HL-60 (cell line): ENCODE data around the gene CLPTM1L.
"Not testable (repeated sequence)": the region's sequence is repeated elsewhere in the genome, so short reads cannot be mapped to it uniquely, and the experiment has no call there.

Experiments used
- CTCF ChIP-seq: IDR thresholded peaks from one replicate; pipeline ENCODE4 v1.5.1; 2011; ENCODE audit warnings: low read length, control low read depth, inconsistent platforms; ENCODE audit not compliant: insufficient read depth
- REST ChIP-seq: IDR thresholded peaks from 2 replicates; pipeline ENCODE4 v1.6.1; 2012; ENCODE audit warnings: low read depth; ENCODE audit not compliant: insufficient replicate concordance

- not testable (repeated sequence) for TF ChIP-seq CTCF, REST
These were observed 69.2 kb downstream of the CLPTM1L start for GRCh38 chr5:1275397-1276391.
